ENCODE measurements around the gene NHLRC3. TPM values are rescaled to one million over a fixed set of nuclear protein-coding genes. Genes with fewer than 3 reads are reported as not detected.
"Not testable (repeated sequence)": the region's sequence is repeated elsewhere in the genome, so short reads cannot be mapped to it uniquely, and the experiment has no call there.

NHLRC3 gene
- total RNA-seq, 1 experiment from 2014 or later, result 12.3 TPM

- TF ChIP-seq CTCF (conservative IDR thresholded peaks at IDR 0.05; ENCODE audit: low read depth, low read length) (no peak), EZH2 (IDR thresholded peaks at IDR 0.05; ENCODE audit: borderline replicate concordance, low read depth, low read length, poor library complexity, severe bottlenecking) (no peak)
- POLR2A ChIA-PET (ENCODE audit: low non-redundant PET), result no interaction called here
- intact Hi-C loops (cut with micrococcal nuclease; ENCODE audit: unreplicated experiment), result no loop called here
- H3K27me3 ChIP-seq (replicated peaks; ENCODE audit: insufficient read depth, low read depth, low read length, poor library complexity), result no peaks in the 10 kb centered on the region
- BruUV-seq (replicated peaks), result no TSS peak
- H3K4me3 ChIP-seq (ENCODE audit: low read depth, low read length, poor library complexity, severe bottlenecking), result no peak overlapping the region
- H3K36me3 ChIP-seq (ENCODE audit: insufficient read depth, low read length, poor library complexity, severe bottlenecking), result no peaks in the 10 kb centered on the region
- no peaks in the 10 kb centered on the region for H3K9me3 ChIP-seq (ENCODE audit: low read depth, low read length, poor library complexity, severe bottlenecking)
- H3K4me1 ChIP-seq (ENCODE audit: insufficient read depth, low read length, poor library complexity, severe bottlenecking), result no peaks in the 10 kb centered on the region
- CTCF ChIA-PET, result no interaction called here
- no peak overlapping the region for H3K27ac ChIP-seq (ENCODE audit: low read depth, low read length, poor library complexity, severe bottlenecking)
- no peak for DNase-seq (ENCODE audit: low spot score)
Measured at GRCh38 chr13:38998739-38999138, 39.5 kb upstream of the NHLRC3 start.

GRCh38 chr13:39006371-39007111 lies 31.7 kb upstream of the NHLRC3 start:
- POLR2A ChIA-PET (ENCODE audit: low non-redundant PET); H3K4me3 ChIP-seq (ENCODE audit: low read depth, low read length, poor library complexity, severe bottlenecking): not testable (repeated sequence)

GRCh38 chr13:39012608-39013007 lies 25.6 kb upstream of the NHLRC3 start:
- Histone ChIP-seq H3K36me3 (ENCODE audit: insufficient read depth, low read length, poor library complexity, severe bottlenecking) (peaks cover 61% of the 10 kb centered on the region), H3K4me3 (ENCODE audit: low read depth, low read length, poor library complexity, severe bottlenecking) (no peak overlapping the region), H3K27ac (ENCODE audit: low read depth, low read length, poor library complexity, severe bottlenecking) (no peak overlapping the region), H3K9me3 (ENCODE audit: low read depth, low read length, poor library complexity, severe bottlenecking) (no peaks in the 10 kb centered on the region), H3K4me1 (ENCODE audit: insufficient read depth, low read length, poor library complexity, severe bottlenecking) (no peaks in the 10 kb centered on the region), H3K27me3 (replicated peaks; ENCODE audit: insufficient read depth, low read depth, low read length, poor library complexity) (no peaks in the 10 kb centered on the region)
- CTCF ChIA-PET, result no interaction called here
- no TSS peak for BruUV-seq (replicated peaks)
- POLR2A ChIA-PET (ENCODE audit: low non-redundant PET), result no interaction called here
- intact Hi-C loops (cut with micrococcal nuclease; ENCODE audit: unreplicated experiment), result no loop called here
- TF ChIP-seq CTCF (conservative IDR thresholded peaks at IDR 0.05; ENCODE audit: low read depth, low read length) (peak; percentile 50), EZH2 (IDR thresholded peaks at IDR 0.05; ENCODE audit: borderline replicate concordance, low read depth, low read length, poor library complexity, severe bottlenecking) (no peak)
- DNase-seq (ENCODE audit: low spot score), result peak; percentile 9

More at GRCh38 chr13:39006371-39007111, 31.7 kb upstream of the NHLRC3 start:
- BruUV-seq (replicated peaks); H3K4me1 ChIP-seq (ENCODE audit: insufficient read depth, low read length, poor library complexity, severe bottlenecking); H3K27ac ChIP-seq (ENCODE audit: low read depth, low read length, poor library complexity, severe bottlenecking); H3K9me3 ChIP-seq (ENCODE audit: low read depth, low read length, poor library complexity, severe bottlenecking); H3K27me3 ChIP-seq (replicated peaks; ENCODE audit: insufficient read depth, low read depth, low read length, poor library complexity); DNase-seq (ENCODE audit: low spot score); intact Hi-C loops (cut with micrococcal nuclease; ENCODE audit: unreplicated experiment); CTCF ChIA-PET: not testable (repeated sequence)
- peaks cover 14% of the 10 kb centered on the region for H3K36me3 ChIP-seq (ENCODE audit: insufficient read depth, low read length, poor library complexity, severe bottlenecking)

- Histone ChIP-seq H3K27ac (ENCODE audit: low read depth, low read length, poor library complexity, severe bottlenecking) (no peak overlapping the region), H3K4me1 (ENCODE audit: insufficient read depth, low read length, poor library complexity, severe bottlenecking) (no peaks in the 10 kb centered on the region), H3K4me3 (ENCODE audit: low read depth, low read length, poor library complexity, severe bottlenecking) (no peak overlapping the region), H3K9me3 (ENCODE audit: low read depth, low read length, poor library complexity, severe bottlenecking) (no peaks in the 10 kb centered on the region), H3K27me3 (replicated peaks; ENCODE audit: insufficient read depth, low read depth, low read length, poor library complexity) (no peaks in the 10 kb centered on the region), H3K36me3 (ENCODE audit: insufficient read depth, low read length, poor library complexity, severe bottlenecking) (peaks cover 61% of the 10 kb centered on the region)
- TF ChIP-seq CTCF (conservative IDR thresholded peaks at IDR 0.05; ENCODE audit: low read depth, low read length) (no peak), EZH2 (IDR thresholded peaks at IDR 0.05; ENCODE audit: borderline replicate concordance, low read depth, low read length, poor library complexity, severe bottlenecking) (no peak)
- no peak for DNase-seq (ENCODE audit: low spot score)
- intact Hi-C loops (cut with micrococcal nuclease; ENCODE audit: unreplicated experiment), result no loop called here
- CTCF ChIA-PET, result no interaction called here
- POLR2A ChIA-PET (ENCODE audit: low non-redundant PET), result no interaction called here
- no TSS peak for BruUV-seq (replicated peaks)
Measured at GRCh38 chr13:39013462-39013861, 24.8 kb upstream of the NHLRC3 start.

Data from A673 (cell line).